ENCODE results near the gene RNASET2. TPM values are rescaled to one million over a fixed set of nuclear protein-coding genes. Genes with fewer than 3 reads are reported as not detected.

RNASET2 gene
- total RNA-seq, 2 donors from 2014 or later, result 25.8 to 29.3 TPM

- peaks cover 9% of the 10 kb centered on the region for H3K4me1 Mint-ChIP-seq
- no peaks in the 10 kb centered on the region for H3K9me3 ChIP-seq (ENCODE audit: control insufficient read depth, low read length)
- H3K36me3 Mint-ChIP-seq (ENCODE audit: low read depth), result peaks cover 23% of the 10 kb centered on the region
- H3K9me3 Mint-ChIP-seq, result peaks cover 2% of the 10 kb centered on the region
- no peak overlapping the region for H3K9ac ChIP-seq (ENCODE audit: extremely low read depth, low read length, poor library complexity, severe bottlenecking)
- no peak overlapping the region for H3K4me3 Mint-ChIP-seq
- WGBS, 2 experiments (ENCODE audit: insufficient coverage in 1 of 2, insufficient read length in 1 of 2), result 67 to 93% methylated on average over 1 to 7 of the region's 7 CpGs
- H3K27me3 Mint-ChIP-seq (ENCODE audit: insufficient read depth), result no peaks in the 10 kb centered on the region
- DNase-seq, result no peak
- H3K4me3 ChIP-seq (ENCODE audit: low read length), result no peak overlapping the region
- H3K27me3 ChIP-seq (ENCODE audit: control insufficient read depth, insufficient read depth, low read length, poor library complexity, severe bottlenecking), result no peaks in the 10 kb centered on the region
- TF ChIP-seq CTCF (conservative IDR thresholded peaks at IDR 0.05), result no peak
- H3K27ac Mint-ChIP-seq, result no peak overlapping the region
- H3K36me3 ChIP-seq (ENCODE audit: control insufficient read depth, insufficient read depth, low read length), result peaks cover 9% of the 10 kb centered on the region
- no peak overlapping the region for H3K27ac ChIP-seq (ENCODE audit: low read depth, low read length)
- H3K4me1 ChIP-seq (ENCODE audit: control insufficient read depth, insufficient read depth, low read length), result no peaks in the 10 kb centered on the region
These were observed 15.7 kb downstream of the RNASET2 start for GRCh38 chr6:166940643-166941068.

DNA sequence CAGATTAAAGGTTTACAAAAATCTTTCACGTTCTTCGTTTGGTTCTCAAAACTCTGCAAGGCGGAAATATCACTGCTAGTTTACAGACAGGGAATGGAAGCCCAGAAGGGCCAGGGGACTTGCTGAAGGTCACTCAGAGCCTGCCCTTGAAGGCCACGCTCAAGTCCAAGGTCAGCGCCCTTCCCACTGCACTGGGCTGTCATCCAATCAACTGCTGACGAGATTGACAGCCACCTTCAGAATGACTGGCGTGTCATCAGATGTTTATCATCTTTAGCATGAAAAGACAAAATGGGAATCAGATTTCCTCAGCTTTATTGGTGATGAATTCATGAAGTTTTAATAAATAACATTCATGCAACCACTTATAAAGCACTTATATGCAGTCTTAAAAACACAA, 16.5 kb downstream of the RNASET2 start:
- no peak for TF ChIP-seq CTCF (conservative IDR thresholded peaks at IDR 0.05)
- peaks cover 18% of the 10 kb centered on the region for H3K36me3 Mint-ChIP-seq (ENCODE audit: low read depth)

GRCh38 chr6:166939345-166939744, 17.0 kb downstream of the RNASET2 start:
- no peak for TF ChIP-seq CTCF (conservative IDR thresholded peaks at IDR 0.05)
- 79% methylated on average over 4 of the region's 4 CpGs; no CpG with 5 or more reads in 1 of the 2 experiments for WGBS, 2 experiments (ENCODE audit: insufficient coverage in 1 of 2, insufficient read length in 1 of 2)
- H3K4me3 Mint-ChIP-seq, result no peak overlapping the region
- DNase-seq, result no peak
- Histone ChIP-seq H3K9ac (ENCODE audit: extremely low read depth, low read length, poor library complexity, severe bottlenecking) (no peak overlapping the region), H3K4me3 (ENCODE audit: low read length) (no peak overlapping the region), H3K27me3 (ENCODE audit: control insufficient read depth, insufficient read depth, low read length, poor library complexity, severe bottlenecking) (no peaks in the 10 kb centered on the region), H3K27ac (ENCODE audit: low read depth, low read length) (no peak overlapping the region), H3K4me1 (ENCODE audit: control insufficient read depth, insufficient read depth, low read length) (no peaks in the 10 kb centered on the region), H3K36me3 (ENCODE audit: control insufficient read depth, insufficient read depth, low read length) (peaks cover 9% of the 10 kb centered on the region), H3K9me3 (ENCODE audit: control insufficient read depth, low read length) (no peaks in the 10 kb centered on the region)
- H3K4me1 Mint-ChIP-seq, result peaks cover 9% of the 10 kb centered on the region
- no peaks in the 10 kb centered on the region for H3K27me3 Mint-ChIP-seq (ENCODE audit: insufficient read depth)
- H3K9me3 Mint-ChIP-seq, result no peaks in the 10 kb centered on the region
- no peak overlapping the region for H3K27ac Mint-ChIP-seq
- H3K36me3 Mint-ChIP-seq (ENCODE audit: low read depth), result peaks cover 22% of the 10 kb centered on the region

More for the DNA sequence above, 16.5 kb downstream of the RNASET2 start:
- no peaks in the 10 kb centered on the region for H3K27me3 Mint-ChIP-seq (ENCODE audit: insufficient read depth)
- H3K4me1 ChIP-seq (ENCODE audit: control insufficient read depth, insufficient read depth, low read length), result no peaks in the 10 kb centered on the region
- H3K9me3 Mint-ChIP-seq, result no peaks in the 10 kb centered on the region
- no peak overlapping the region for H3K4me3 Mint-ChIP-seq
- no peak overlapping the region for H3K9ac ChIP-seq (ENCODE audit: extremely low read depth, low read length, poor library complexity, severe bottlenecking)
- peaks cover 9% of the 10 kb centered on the region for H3K4me1 Mint-ChIP-seq
- no peak overlapping the region for H3K27ac ChIP-seq (ENCODE audit: low read depth, low read length)
- H3K36me3 ChIP-seq (ENCODE audit: control insufficient read depth, insufficient read depth, low read length), result peaks cover 9% of the 10 kb centered on the region
- WGBS, 2 experiments (ENCODE audit: insufficient coverage in 1 of 2, insufficient read length in 1 of 2), result 91 to 98% methylated on average over 5 to 7 of the region's 7 CpGs
- H3K27me3 ChIP-seq (ENCODE audit: control insufficient read depth, insufficient read depth, low read length, poor library complexity, severe bottlenecking), result no peaks in the 10 kb centered on the region
- no peak for DNase-seq
- no peak overlapping the region for H3K27ac Mint-ChIP-seq
- no peaks in the 10 kb centered on the region for H3K9me3 ChIP-seq (ENCODE audit: control insufficient read depth, low read length)
- H3K4me3 ChIP-seq (ENCODE audit: low read length), result no peak overlapping the region

Measured in endodermal cell (in vitro differentiated cells).